ENCODE results near the gene NCKAP5. TPM values are rescaled to one million over a fixed set of nuclear protein-coding genes. Genes with fewer than 3 reads are reported as not detected.

Gene NCKAP5
- total and polyA plus RNA-seq, 11 donors, result 0.51 to 10.5 (median 5.2) TPM

GRCh38 chr2:133004623-133005022 lies 563.6 kb downstream of the NCKAP5 start:
- 84 to 91% (median 88%) methylated on average over 5 of the region's 5 CpGs for WGBS, 4 donors
- no peak for DNase-seq
- no peak for ATAC-seq
- intact Hi-C loops (cut with DNase I), result no loop called here
- H3K9me3 ChIP-seq, result peaks cover 0 to 16% (median 9%) of the 10 kb centered on the region in 12 donors
- H3K27ac ChIP-seq, result no peak overlapping the region
- TF ChIP-seq CTCF (IDR thresholded peaks at IDR 0.05), result no peak
- no peak overlapping the region for H3K4me3 ChIP-seq
- H3K36me3 ChIP-seq, result no peaks in the 10 kb centered on the region
- H3K4me1 ChIP-seq, result no peaks in the 10 kb centered on the region
- H3K27me3 ChIP-seq, result no peaks in the 10 kb centered on the region

- Histone ChIP-seq H3K4me3 (no peak overlapping the region), H3K27ac (no peak overlapping the region), H3K4me1 (no peaks in the 10 kb centered on the region), H3K9me3 (peaks cover 0 to 9% (median 2%) of the 10 kb centered on the region in 12 donors), H3K36me3 (no peaks in the 10 kb centered on the region), H3K27me3 (no peaks in the 10 kb centered on the region)
- no peak for DNase-seq
- WGBS, 4 donors, result 74 to 90% (median 83%) methylated on average over 2 of the region's 2 CpGs
- no peak for ATAC-seq
- intact Hi-C loops (cut with DNase I), result no loop called here
- TF ChIP-seq POLR2A (IDR thresholded peaks at IDR 0.05) (no peak), CTCF (IDR thresholded peaks at IDR 0.05) (no peak)
Measured at GRCh38 chr2:132999421-132999820, 568.8 kb downstream of the NCKAP5 start.

GRCh38 chr2:132998221-132998620 lies 570.0 kb downstream of the NCKAP5 start:
- no peak for ATAC-seq
- no peak overlapping the region for H3K4me3 ChIP-seq
- H3K4me1 ChIP-seq, result no peaks in the 10 kb centered on the region
- intact Hi-C loops (cut with DNase I), result no loop called here
- no peak overlapping the region for H3K27ac ChIP-seq
- no peak for TF ChIP-seq CTCF (IDR thresholded peaks at IDR 0.05)
- no peak for TF ChIP-seq POLR2A (IDR thresholded peaks at IDR 0.05)
- H3K36me3 ChIP-seq, result no peaks in the 10 kb centered on the region
- no peaks in the 10 kb centered on the region for H3K9me3 ChIP-seq
- DNase-seq, result no peak
- H3K27me3 ChIP-seq, result no peaks in the 10 kb centered on the region

GRCh38 chr2:132991471-132992045 lies 576.7 kb downstream of the NCKAP5 start:
- TF ChIP-seq CTCF (IDR thresholded peaks at IDR 0.05) (no peak), POLR2A (IDR thresholded peaks at IDR 0.05) (no peak)
- H3K36me3 ChIP-seq, result no peaks in the 10 kb centered on the region
- H3K9me3 ChIP-seq, result peaks cover 0 to 2% (median 0%) of the 10 kb centered on the region in 12 donors
- H3K4me1 ChIP-seq, result no peaks in the 10 kb centered on the region
- H3K27ac ChIP-seq, result no peak overlapping the region
- no peak for ATAC-seq
- H3K27me3 ChIP-seq, result no peaks in the 10 kb centered on the region
- no peak for DNase-seq
- no peak overlapping the region for H3K4me3 ChIP-seq
- 79 to 84% (median 81%) methylated on average over 8 of the region's 8 CpGs for WGBS, 4 donors
- intact Hi-C loops (cut with DNase I), result no loop called here
